Adrenal gland (tissue), 5 donors: ENCODE data around the gene PRMT5.

ENCODE experiments used
- CTCF ChIP-seq, 6 experiments: fragments of 450-650 bp in 4 of 6; fragments of 200-600 bp in 2 of 6; sonication (generic) in 1 of 6; IDR thresholded peaks; 1 replicate in 5 of 6; 2 replicates in 1 of 6; pipeline versions ENCODE4 v1.5.1 to v1.8.0; 2016 to 2021; ENCODE audit warnings: antibody characterized with exemption in 6 of 6, mild to moderate bottlenecking in 2 of 6, moderate library complexity in 1 of 6
- POLR2A ChIP-seq, 2 donors: fragments of 450-650 bp; IDR thresholded peaks; one replicate each; pipeline ENCODE4 v1.6.1; 2017; ENCODE audit warnings: antibody characterized with exemption in 2 of 2, mild to moderate bottlenecking in 2 of 2, moderate library complexity in 1 of 2
- donor health status: DM: no; HTN: no; CAD: no.

GRCh38 chr14:22896760-22897159 is 32.4 kb downstream of the PRMT5 start:
- TF ChIP-seq CTCF (IDR thresholded peaks at IDR 0.05) (no peak), POLR2A (IDR thresholded peaks at IDR 0.05) (no peak)
